Osteocyte (in vitro differentiated cells): ENCODE results near the gene NFASC. TPM values are rescaled to one million over a fixed set of nuclear protein-coding genes. Genes with fewer than 3 reads are reported as not detected.

Source experiments
- DNase-seq: peaks from one replicate; pipeline ENCODE4 v3.0.0; 2021; ENCODE audit warnings: mixed read lengths; ENCODE audit not compliant: unreplicated experiment; ENCODE audit errors: extremely low spot score
- H3K27ac Mint-ChIP-seq: one replicate; pipeline ENCODE4 v1.8.0; 2021; ENCODE audit warnings: mild to moderate bottlenecking, mixed read lengths; ENCODE audit not compliant: unreplicated experiment
- H3K27me3 Mint-ChIP-seq: one replicate; pipeline ENCODE4 v1.8.0; 2021; ENCODE audit warnings: mixed read lengths; ENCODE audit not compliant: unreplicated experiment
- H3K36me3 Mint-ChIP-seq: one replicate; pipeline ENCODE4 v1.8.0; 2021; ENCODE audit warnings: mixed read lengths; ENCODE audit not compliant: unreplicated experiment
- H3K4me1 Mint-ChIP-seq: one replicate; pipeline ENCODE4 v1.8.0; 2021; ENCODE audit warnings: mixed read lengths; ENCODE audit not compliant: unreplicated experiment
- H3K4me3 Mint-ChIP-seq: one replicate; pipeline ENCODE4 v1.8.0; 2021; ENCODE audit warnings: mild to moderate bottlenecking, moderate library complexity, mixed read lengths; ENCODE audit not compliant: unreplicated experiment
- H3K9me3 Mint-ChIP-seq: one replicate; pipeline ENCODE4 v1.8.0; 2021; ENCODE audit warnings: mixed read lengths; ENCODE audit not compliant: unreplicated experiment
- CTCF ChIP-seq: fragments of 200-600 bp; sonication (generic); IDR thresholded peaks from 2 replicates; pipeline ENCODE4 v1.5.0; 2021; ENCODE audit warnings: antibody characterized with exemption, mild to moderate bottlenecking, moderate library complexity
- total RNA-seq: library from RNA; stranded (reverse); gene quantifications from 2 replicates; pipeline ENCODE4 v1.2.1, GENCODE V29; 2021

The NFASC gene
- total RNA-seq, 1 donor from 2014 or later: not detected

GRCh38 chr1:204936765-204937164 is 66.1 kb downstream of the NFASC start:
- no peak overlapping the region for H3K4me3 Mint-ChIP-seq
- H3K27me3 Mint-ChIP-seq: peaks cover 18% of the 10 kb centered on the region
- H3K9me3 Mint-ChIP-seq: no peaks in the 10 kb centered on the region
- no peaks in the 10 kb centered on the region for H3K4me1 Mint-ChIP-seq
- DNase-seq: no peak
- no peaks in the 10 kb centered on the region for H3K36me3 Mint-ChIP-seq
- no peak for TF ChIP-seq CTCF
- H3K27ac Mint-ChIP-seq: no peak overlapping the region

GRCh38 chr1:204937901-204938300 is 67.2 kb downstream of the NFASC start:
- H3K9me3 Mint-ChIP-seq: no peaks in the 10 kb centered on the region
- no peaks in the 10 kb centered on the region for H3K36me3 Mint-ChIP-seq
- TF ChIP-seq CTCF: no peak
- H3K4me3 Mint-ChIP-seq: no peak overlapping the region
- DNase-seq: no peak
- H3K4me1 Mint-ChIP-seq: no peaks in the 10 kb centered on the region
- H3K27ac Mint-ChIP-seq: no peak overlapping the region
- peaks cover 18% of the 10 kb centered on the region for H3K27me3 Mint-ChIP-seq

- H3K4me3 Mint-ChIP-seq: no peak overlapping the region
- no peak for DNase-seq
- peaks cover 29% of the 10 kb centered on the region for H3K27me3 Mint-ChIP-seq
- no peak for TF ChIP-seq CTCF
- H3K9me3 Mint-ChIP-seq: no peaks in the 10 kb centered on the region
- no peak overlapping the region for H3K27ac Mint-ChIP-seq
- no peaks in the 10 kb centered on the region for H3K4me1 Mint-ChIP-seq
- H3K36me3 Mint-ChIP-seq: no peaks in the 10 kb centered on the region
These were observed 69.9 kb downstream of the NFASC start for GRCh38 chr1:204940591-204940990.

- DNase-seq: no peak
- Mint-ChIP-seq H3K36me3 (no peaks in the 10 kb centered on the region), H3K4me3 (no peak overlapping the region), H3K27ac (no peak overlapping the region), H3K27me3 (peaks cover 28% of the 10 kb centered on the region), H3K9me3 (no peaks in the 10 kb centered on the region), H3K4me1 (no peaks in the 10 kb centered on the region)
- TF ChIP-seq CTCF: peak; percentile 68
These were observed 71.0 kb downstream of the NFASC start for GRCh38 chr1:204941421-204942338.

GRCh38 chr1:204943495-204943894 is 72.8 kb downstream of the NFASC start:
- Mint-ChIP-seq H3K4me3 (no peak overlapping the region), H3K36me3 (no peaks in the 10 kb centered on the region), H3K27ac (no peak overlapping the region), H3K9me3 (no peaks in the 10 kb centered on the region), H3K27me3 (peaks cover 17% of the 10 kb centered on the region), H3K4me1 (no peaks in the 10 kb centered on the region)
- DNase-seq: no peak
- no peak for TF ChIP-seq CTCF
